K562 (cell line): ENCODE measurements around the gene R3HDM2. TPM values are rescaled to one million over a fixed set of nuclear protein-coding genes. Genes with fewer than 3 reads are reported as not detected.

Experiments used
- CREB1 ChIP-seq, 2 experiments: sonication (generic) in 1 of 2; formaldehyde crosslinking in 1 of 2; IDR thresholded peaks; 2 replicates each; pipeline versions ENCODE4 v1.6.1 to v1.8.0; 2012 to 2022; ENCODE audit warnings: inconsistent platforms in 1 of 2, mild to moderate bottlenecking in 1 of 2, missing genetic modification reagents in 1 of 2, moderate library complexity in 1 of 2
- HCFC1 ChIP-seq: IDR thresholded peaks from 2 replicates; pipeline ENCODE4 v1.6.1; 2012; ENCODE audit warnings: low read depth, low read length, improper control_type of control experiment
- HDGF ChIP-seq: fragments of 450-650 bp; IDR thresholded peaks from 2 replicates; pipeline ENCODE4 v1.6.1; 2016
- SMC3 ChIP-seq: conservative IDR thresholded peaks from 2 replicates; pipeline ENCODE4 v1.6.1; 2011; ENCODE audit warnings: low read depth, low read length, improper control_type of control experiment; ENCODE audit not compliant: insufficient read depth
- STAG1 ChIP-seq: sonication (generic); formaldehyde crosslinking; IDR thresholded peaks from 2 replicates; pipeline ENCODE4 v1.5.0; 2020; ENCODE audit warnings: missing genetic modification reagents, borderline replicate concordance
- polyA plus RNA-seq, 8 experiments: library from polyadenylated mRNA; depleted of rRNA in 4 of 8; stranded (reverse) in 5 of 8; unstranded in 3 of 8; fragments of >200 nt; fragmentation: Nextera tagmentation in 2 of 8; fragmentation: Illumina TruSeq in 1 of 8; extraction: Ambion mirVana in 2 of 8; extraction: Trizol in 1 of 8; gene quantifications; 2 replicates each; pipeline versions ENCODE4 v1.2.1 to v1.2.3, GENCODE V29; 2011 to 2014; ENCODE audit warnings: inconsistent platforms in 1 of 8, missing spikeins in 1 of 8
- total RNA-seq, 7 experiments: library from RNA; depleted of rRNA in 6 of 7; stranded (reverse); fragments of >200 nt in 6 of 7; fragmentation: Illumina TruSeq in 2 of 7; extraction: Trizol in 2 of 7; gene quantifications; 2 replicates each; pipeline versions ENCODE4 v1.2.1 to v1.2.3, GENCODE V29; 2011 to 2021; ENCODE audit warnings: low replicate concordance in 1 of 7
- TF ChIP-seq, protein P1 (sequence below): sonication (generic); formaldehyde crosslinking; IDR thresholded peaks from 2 replicates; pipeline ENCODE4 v1.8.0; 2023; ENCODE audit warnings: mild to moderate bottlenecking, missing genetic modification reagents
- TF ChIP-seq, protein P2 (sequence below): sonication (generic); formaldehyde crosslinking; IDR thresholded peaks from 2 replicates; pipeline ENCODE4 v1.8.1; 2023; ENCODE audit warnings: missing genetic modification reagents, mild to moderate bottlenecking, borderline replicate concordance
- TF ChIP-seq, protein P3 (sequence below): sonication (generic); formaldehyde crosslinking; IDR thresholded peaks from 2 replicates; pipeline ENCODE4 v1.8.0; 2023; ENCODE audit warnings: mild to moderate bottlenecking, missing genetic modification reagents
- TF ChIP-seq, protein P4 (sequence below): fragments of 250-450 bp; sonication (Bioruptor Pico); IDR thresholded peaks from 2 replicates; pipeline ENCODE4 v1.9.0; 2021; ENCODE audit warnings: mild to moderate bottlenecking
- TF ChIP-seq, protein P5 (sequence below): fragments of 450-650 bp; IDR thresholded peaks from 2 replicates; pipeline ENCODE4 v1.6.1; 2018; ENCODE audit warnings: mild to moderate bottlenecking, low read depth; ENCODE audit not compliant: partially characterized antibody
- TF ChIP-seq, protein P6 (sequence below): fragments of 200-800 bp; sonication (Bioruptor generic); IDR thresholded peaks from 2 replicates; pipeline ENCODE4 v1.6.1; 2017; ENCODE audit warnings: missing genetic modification characterization, missing compliant biosample characterization

The R3HDM2 gene
- total and polyA plus RNA-seq, 9 of the 15 experiments (the other 6 are each of a cell fraction or from before 2014, with no cell fraction given): 3.3 to 18.8 (median 9.0) TPM

DNA sequence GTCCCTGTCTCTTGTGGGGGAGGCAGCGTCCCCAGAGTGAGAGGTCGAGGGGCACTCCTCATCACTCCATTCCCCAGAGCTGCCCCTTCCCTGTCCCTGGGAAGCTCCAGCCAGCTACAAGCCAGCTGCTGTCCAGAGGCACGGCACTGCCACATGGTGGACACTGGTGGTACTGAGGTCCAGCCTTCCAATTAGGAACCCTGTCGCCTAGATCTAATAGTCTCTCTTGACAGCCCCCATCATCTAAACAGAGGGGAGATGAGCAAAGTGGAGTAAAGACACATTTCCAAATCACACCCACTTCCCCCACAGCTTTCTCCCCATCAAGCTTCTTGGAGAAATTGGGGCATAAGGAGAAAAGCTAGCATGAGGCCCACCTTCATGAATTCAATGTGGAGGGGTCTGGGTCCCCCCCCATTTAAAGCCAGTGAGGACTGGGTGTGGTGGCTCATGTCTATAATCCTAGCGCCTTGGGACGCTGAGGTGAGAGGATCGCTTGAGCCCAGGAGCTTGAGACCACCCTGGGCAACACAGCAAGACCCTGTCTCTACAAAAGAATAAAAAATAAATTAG, 22.2 kb upstream of the R3HDM2 start (continued):
- TF ChIP-seq, protein P1, sequence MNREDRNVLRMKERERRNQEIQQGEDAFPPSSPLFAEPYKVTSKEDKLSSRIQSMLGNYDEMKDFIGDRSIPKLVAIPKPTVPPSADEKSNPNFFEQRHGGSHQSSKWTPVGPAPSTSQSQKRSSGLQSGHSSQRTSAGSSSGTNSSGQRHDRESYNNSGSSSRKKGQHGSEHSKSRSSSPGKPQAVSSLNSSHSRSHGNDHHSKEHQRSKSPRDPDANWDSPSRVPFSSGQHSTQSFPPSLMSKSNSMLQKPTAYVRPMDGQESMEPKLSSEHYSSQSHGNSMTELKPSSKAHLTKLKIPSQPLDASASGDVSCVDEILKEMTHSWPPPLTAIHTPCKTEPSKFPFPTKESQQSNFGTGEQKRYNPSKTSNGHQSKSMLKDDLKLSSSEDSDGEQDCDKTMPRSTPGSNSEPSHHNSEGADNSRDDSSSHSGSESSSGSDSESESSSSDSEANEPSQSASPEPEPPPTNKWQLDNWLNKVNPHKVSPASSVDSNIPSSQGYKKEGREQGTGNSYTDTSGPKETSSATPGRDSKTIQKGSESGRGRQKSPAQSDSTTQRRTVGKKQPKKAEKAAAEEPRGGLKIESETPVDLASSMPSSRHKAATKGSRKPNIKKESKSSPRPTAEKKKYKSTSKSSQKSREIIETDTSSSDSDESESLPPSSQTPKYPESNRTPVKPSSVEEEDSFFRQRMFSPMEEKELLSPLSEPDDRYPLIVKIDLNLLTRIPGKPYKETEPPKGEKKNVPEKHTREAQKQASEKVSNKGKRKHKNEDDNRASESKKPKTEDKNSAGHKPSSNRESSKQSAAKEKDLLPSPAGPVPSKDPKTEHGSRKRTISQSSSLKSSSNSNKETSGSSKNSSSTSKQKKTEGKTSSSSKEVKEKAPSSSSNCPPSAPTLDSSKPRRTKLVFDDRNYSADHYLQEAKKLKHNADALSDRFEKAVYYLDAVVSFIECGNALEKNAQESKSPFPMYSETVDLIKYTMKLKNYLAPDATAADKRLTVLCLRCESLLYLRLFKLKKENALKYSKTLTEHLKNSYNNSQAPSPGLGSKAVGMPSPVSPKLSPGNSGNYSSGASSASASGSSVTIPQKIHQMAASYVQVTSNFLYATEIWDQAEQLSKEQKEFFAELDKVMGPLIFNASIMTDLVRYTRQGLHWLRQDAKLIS (CRISPR knock-in tag): no peak
- no peak for TF ChIP-seq HDGF
- TF ChIP-seq, protein P2, sequence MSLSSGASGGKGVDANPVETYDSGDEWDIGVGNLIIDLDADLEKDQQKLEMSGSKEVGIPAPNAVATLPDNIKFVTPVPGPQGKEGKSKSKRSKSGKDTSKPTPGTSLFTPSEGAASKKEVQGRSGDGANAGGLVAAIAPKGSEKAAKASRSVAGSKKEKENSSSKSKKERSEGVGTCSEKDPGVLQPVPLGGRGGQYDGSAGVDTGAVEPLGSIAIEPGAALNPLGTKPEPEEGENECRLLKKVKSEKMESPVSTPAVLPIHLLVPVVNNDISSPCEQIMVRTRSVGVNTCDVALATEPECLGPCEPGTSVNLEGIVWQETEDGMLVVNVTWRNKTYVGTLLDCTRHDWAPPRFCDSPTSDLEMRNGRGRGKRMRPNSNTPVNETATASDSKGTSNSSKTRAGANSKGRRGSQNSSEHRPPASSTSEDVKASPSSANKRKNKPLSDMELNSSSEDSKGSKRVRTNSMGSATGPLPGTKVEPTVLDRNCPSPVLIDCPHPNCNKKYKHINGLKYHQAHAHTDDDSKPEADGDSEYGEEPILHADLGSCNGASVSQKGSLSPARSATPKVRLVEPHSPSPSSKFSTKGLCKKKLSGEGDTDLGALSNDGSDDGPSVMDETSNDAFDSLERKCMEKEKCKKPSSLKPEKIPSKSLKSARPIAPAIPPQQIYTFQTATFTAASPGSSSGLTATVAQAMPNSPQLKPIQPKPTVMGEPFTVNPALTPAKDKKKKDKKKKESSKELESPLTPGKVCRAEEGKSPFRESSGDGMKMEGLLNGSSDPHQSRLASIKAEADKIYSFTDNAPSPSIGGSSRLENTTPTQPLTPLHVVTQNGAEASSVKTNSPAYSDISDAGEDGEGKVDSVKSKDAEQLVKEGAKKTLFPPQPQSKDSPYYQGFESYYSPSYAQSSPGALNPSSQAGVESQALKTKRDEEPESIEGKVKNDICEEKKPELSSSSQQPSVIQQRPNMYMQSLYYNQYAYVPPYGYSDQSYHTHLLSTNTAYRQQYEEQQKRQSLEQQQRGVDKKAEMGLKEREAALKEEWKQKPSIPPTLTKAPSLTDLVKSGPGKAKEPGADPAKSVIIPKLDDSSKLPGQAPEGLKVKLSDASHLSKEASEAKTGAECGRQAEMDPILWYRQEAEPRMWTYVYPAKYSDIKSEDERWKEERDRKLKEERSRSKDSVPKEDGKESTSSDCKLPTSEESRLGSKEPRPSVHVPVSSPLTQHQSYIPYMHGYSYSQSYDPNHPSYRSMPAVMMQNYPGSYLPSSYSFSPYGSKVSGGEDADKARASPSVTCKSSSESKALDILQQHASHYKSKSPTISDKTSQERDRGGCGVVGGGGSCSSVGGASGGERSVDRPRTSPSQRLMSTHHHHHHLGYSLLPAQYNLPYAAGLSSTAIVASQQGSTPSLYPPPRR: 0 out of 2 replicates have a peak, but pooled peaks have one; percentile 31
- TF ChIP-seq, protein P3, sequence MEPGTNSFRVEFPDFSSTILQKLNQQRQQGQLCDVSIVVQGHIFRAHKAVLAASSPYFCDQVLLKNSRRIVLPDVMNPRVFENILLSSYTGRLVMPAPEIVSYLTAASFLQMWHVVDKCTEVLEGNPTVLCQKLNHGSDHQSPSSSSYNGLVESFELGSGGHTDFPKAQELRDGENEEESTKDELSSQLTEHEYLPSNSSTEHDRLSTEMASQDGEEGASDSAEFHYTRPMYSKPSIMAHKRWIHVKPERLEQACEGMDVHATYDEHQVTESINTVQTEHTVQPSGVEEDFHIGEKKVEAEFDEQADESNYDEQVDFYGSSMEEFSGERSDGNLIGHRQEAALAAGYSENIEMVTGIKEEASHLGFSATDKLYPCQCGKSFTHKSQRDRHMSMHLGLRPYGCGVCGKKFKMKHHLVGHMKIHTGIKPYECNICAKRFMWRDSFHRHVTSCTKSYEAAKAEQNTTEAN (CRISPR knock-in tag): no peak
- peak; percentile 85; the same call in 1 of the 2 replicates for TF ChIP-seq STAG1 (CRISPR knock-in tag)
- TF ChIP-seq, protein P4, sequence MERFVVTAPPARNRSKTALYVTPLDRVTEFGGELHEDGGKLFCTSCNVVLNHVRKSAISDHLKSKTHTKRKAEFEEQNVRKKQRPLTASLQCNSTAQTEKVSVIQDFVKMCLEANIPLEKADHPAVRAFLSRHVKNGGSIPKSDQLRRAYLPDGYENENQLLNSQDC (CRISPR knock-in tag): no peak
- TF ChIP-seq, protein P5, sequence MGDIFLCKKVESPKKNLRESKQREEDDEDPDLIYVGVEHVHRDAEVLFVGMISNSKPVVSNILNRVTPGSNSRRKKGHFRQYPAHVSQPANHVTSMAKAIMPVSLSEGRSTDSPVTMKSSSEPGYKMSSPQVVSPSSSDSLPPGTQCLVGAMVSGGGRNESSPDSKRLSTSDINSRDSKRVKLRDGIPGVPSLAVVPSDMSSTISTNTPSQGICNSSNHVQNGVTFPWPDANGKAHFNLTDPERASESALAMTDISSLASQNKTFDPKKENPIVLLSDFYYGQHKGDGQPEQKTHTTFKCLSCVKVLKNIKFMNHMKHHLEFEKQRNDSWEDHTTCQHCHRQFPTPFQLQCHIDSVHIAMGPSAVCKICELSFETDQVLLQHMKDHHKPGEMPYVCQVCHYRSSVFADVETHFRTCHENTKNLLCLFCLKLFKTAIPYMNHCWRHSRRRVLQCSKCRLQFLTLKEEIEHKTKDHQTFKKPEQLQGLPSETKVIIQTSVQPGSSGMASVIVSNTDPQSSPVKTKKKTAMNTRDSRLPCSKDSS: no peak
- peak; percentile 95 for TF ChIP-seq SMC3
- TF ChIP-seq CREB1 (IDR thresholded peaks at IDR 0.05): no peak
- TF ChIP-seq CREB1 (CRISPR knock-in tag; IDR thresholded peaks at IDR 0.05): no peak
- TF ChIP-seq, protein P6, sequence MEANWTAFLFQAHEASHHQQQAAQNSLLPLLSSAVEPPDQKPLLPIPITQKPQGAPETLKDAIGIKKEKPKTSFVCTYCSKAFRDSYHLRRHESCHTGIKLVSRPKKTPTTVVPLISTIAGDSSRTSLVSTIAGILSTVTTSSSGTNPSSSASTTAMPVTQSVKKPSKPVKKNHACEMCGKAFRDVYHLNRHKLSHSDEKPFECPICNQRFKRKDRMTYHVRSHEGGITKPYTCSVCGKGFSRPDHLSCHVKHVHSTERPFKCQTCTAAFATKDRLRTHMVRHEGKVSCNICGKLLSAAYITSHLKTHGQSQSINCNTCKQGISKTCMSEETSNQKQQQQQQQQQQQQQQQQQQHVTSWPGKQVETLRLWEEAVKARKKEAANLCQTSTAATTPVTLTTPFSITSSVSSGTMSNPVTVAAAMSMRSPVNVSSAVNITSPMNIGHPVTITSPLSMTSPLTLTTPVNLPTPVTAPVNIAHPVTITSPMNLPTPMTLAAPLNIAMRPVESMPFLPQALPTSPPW: peak; percentile 46
- peak; percentile 21; the same call in 1 of the 2 replicates for TF ChIP-seq HCFC1
